OCI-LY3 (cell line): ENCODE data around the gene ITGB1.

Source experiments
- EZH2phosphoT487 ChIP-seq: fragments of 200-600 bp; shearing (Covaris generic); IDR thresholded peaks from 2 replicates; pipeline ENCODE4 v1.6.1; 2018; ENCODE audit warnings: antibody characterized with exemption, mixed run types, low read depth
- TF ChIP-seq, protein P1 (sequence below): fragments of 200-600, 300-600 bp; sonication (generic); IDR thresholded peaks from 2 replicates; pipeline ENCODE4 v1.5.1; 2014; ENCODE audit warnings: antibody characterized with exemption, low read length, low read depth

DNA sequence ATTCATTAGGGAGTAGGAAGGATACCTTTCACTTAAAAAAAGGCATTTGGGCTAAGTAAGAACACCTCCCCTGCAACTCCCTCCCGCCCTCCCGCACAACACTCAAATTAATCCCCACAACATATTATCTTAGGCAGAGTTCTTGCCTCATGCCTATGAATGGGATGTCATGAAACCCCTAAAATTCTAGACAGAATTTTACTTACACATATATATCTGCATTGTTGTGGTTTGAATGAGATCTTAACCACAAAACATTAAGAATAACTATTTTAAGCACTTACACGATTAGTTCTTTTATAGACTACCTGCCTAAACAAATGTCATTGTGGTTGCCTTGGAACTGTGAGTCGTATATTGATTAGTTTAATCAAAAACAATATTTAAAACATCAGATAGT is 4.5 kb upstream of the ITGB1 start:
- TF ChIP-seq, protein P1, sequence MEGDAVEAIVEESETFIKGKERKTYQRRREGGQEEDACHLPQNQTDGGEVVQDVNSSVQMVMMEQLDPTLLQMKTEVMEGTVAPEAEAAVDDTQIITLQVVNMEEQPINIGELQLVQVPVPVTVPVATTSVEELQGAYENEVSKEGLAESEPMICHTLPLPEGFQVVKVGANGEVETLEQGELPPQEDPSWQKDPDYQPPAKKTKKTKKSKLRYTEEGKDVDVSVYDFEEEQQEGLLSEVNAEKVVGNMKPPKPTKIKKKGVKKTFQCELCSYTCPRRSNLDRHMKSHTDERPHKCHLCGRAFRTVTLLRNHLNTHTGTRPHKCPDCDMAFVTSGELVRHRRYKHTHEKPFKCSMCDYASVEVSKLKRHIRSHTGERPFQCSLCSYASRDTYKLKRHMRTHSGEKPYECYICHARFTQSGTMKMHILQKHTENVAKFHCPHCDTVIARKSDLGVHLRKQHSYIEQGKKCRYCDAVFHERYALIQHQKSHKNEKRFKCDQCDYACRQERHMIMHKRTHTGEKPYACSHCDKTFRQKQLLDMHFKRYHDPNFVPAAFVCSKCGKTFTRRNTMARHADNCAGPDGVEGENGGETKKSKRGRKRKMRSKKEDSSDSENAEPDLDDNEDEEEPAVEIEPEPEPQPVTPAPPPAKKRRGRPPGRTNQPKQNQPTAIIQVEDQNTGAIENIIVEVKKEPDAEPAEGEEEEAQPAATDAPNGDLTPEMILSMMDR, result no peak
- TF ChIP-seq EZH2phosphoT487, result no peak
